Measurements from ENCODE around the gene HNRNPAB. TPM values are rescaled to one million over a fixed set of nuclear protein-coding genes. Genes with fewer than 3 reads are reported as not detected.

Gene HNRNPAB
- total RNA-seq, 1 experiment from 2014 or later: 547 TPM

- peaks cover 3% of the 10 kb centered on the region in 2 experiments for H3K4me1 Mint-ChIP-seq
- no peak overlapping the region for H3K4me3 Mint-ChIP-seq
- no peak overlapping the region for H3K27ac Mint-ChIP-seq
- WGBS (ENCODE audit: extremely low coverage, insufficient read length, low lambda C conversion rate): no CpG with 5 or more reads among the region's 18 CpGs
- Histone ChIP-seq H2AFZ (ENCODE audit: low read length) (no peak overlapping the region), H3K23ac (ENCODE audit: insufficient read length, low read depth, low read length) (no peak overlapping the region), H3K27me3 (ENCODE audit: insufficient read depth, low read length) (no peaks in the 10 kb centered on the region), H2BK20ac (ENCODE audit: low read depth, low read length, poor library complexity, severe bottlenecking) (no peak overlapping the region), H2AK5ac (ENCODE audit: insufficient read length, low read length) (no peak overlapping the region), H2BK120ac (ENCODE audit: low read depth, low read length, poor library complexity, severe bottlenecking) (no peak overlapping the region), H3K23me2 (ENCODE audit: insufficient read length, low read depth, low read length, poor library complexity, severe bottlenecking) (no peaks in the 10 kb centered on the region), H2BK15ac (ENCODE audit: low read depth, low read length) (no peak overlapping the region), H3K56ac (ENCODE audit: insufficient read length, low read depth, low read length) (no peak overlapping the region), H3K27ac (ENCODE audit: insufficient read length, low read depth, low read length) (no peak overlapping the region), H4K91ac (ENCODE audit: insufficient read length, low read depth, low read length) (no peak overlapping the region), H3K4ac (ENCODE audit: low read depth, low read length) (no peak overlapping the region), H3K9ac (ENCODE audit: extremely low read depth, insufficient read length, low read length) (no peak overlapping the region), H3K9me3 (ENCODE audit: control insufficient read depth, low read depth, low read length) (no peaks in the 10 kb centered on the region), H3K4me1 (ENCODE audit: insufficient read depth, low read length) (no peaks in the 10 kb centered on the region), H4K5ac (ENCODE audit: insufficient read length, low read depth, low read length) (no peak overlapping the region), H4K20me1 (ENCODE audit: control insufficient read depth, insufficient read depth, insufficient read length) (no peaks in the 10 kb centered on the region), H2BK5ac (ENCODE audit: insufficient read length, low read length) (no peak overlapping the region), H3K4me2 (ENCODE audit: insufficient read depth, insufficient read length, low read length) (no peak overlapping the region), H3K18ac (ENCODE audit: insufficient read length, low read depth, low read length) (no peak overlapping the region), H3K79me2 (ENCODE audit: insufficient read depth, low read length) (no peaks in the 10 kb centered on the region), H3K79me1 (ENCODE audit: insufficient read depth, low read depth, low read length, poor library complexity, severe bottlenecking) (no peaks in the 10 kb centered on the region), H3K14ac (ENCODE audit: insufficient read depth, low read length) (no peak overlapping the region), H4K8ac (replicated peaks; ENCODE audit: insufficient read length, low read depth, low read length) (no peak overlapping the region), H2BK12ac (ENCODE audit: insufficient read length, low read depth, low read length) (no peak overlapping the region), H3T11ph (ENCODE audit: low read length) (no peak overlapping the region)
- TF ChIP-seq CTCF (conservative IDR thresholded peaks at IDR 0.05): no peak
- no peaks in the 10 kb centered on the region for H3K9me3 Mint-ChIP-seq
- peaks cover 13% of the 10 kb centered on the region for H3K27me3 Mint-ChIP-seq (ENCODE audit: low read depth)
- no peaks in the 10 kb centered on the region for H3K36me3 Mint-ChIP-seq (ENCODE audit: insufficient read depth in 1 of 3, low read depth in 3 of 3)
- DNase-seq: no peak
Measured at GRCh38 chr5:178248750-178249149, 44.4 kb downstream of the HNRNPAB start.
